ENCODE measurements around the gene SWI5.

DNA sequence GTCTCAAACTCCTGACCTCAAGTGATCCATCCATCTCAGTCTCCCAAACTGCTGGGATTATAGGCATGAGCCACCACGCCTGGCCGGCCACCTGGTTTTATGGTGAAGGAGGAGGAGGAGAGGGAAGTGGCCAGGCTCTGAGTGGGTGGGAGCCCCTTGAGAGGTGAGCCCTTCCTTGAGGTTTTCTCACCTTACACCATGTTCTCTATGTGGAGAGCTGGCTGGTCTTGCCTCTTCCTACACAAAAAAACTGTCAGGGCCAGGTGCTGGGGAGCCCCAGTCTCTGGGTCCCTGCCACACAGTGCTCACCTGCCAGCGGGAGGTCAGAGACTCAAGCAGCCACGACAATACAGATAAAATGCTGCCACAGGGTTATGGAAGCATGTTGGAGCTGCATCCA is 18.1 kb downstream of the SWI5 start:
- no peak for TF ChIP-seq POLR2AphosphoS5 (IDR thresholded peaks at IDR 0.05; ENCODE audit: low read depth, low read length)
- no peak for TF ChIP-seq POLR2A (IDR thresholded peaks at IDR 0.05; ENCODE audit: low read depth, low read length)
- no peak for TF ChIP-seq TAF1 (IDR thresholded peaks at IDR 0.05; ENCODE audit: borderline replicate concordance, low read depth, low read length)
